Measurements from ENCODE around the gene NBEA. TPM values are rescaled to one million over a fixed set of nuclear protein-coding genes. Genes with fewer than 3 reads are reported as not detected.

The NBEA gene
- total RNA-seq, 4 donors from 2014 or later: 0.34 to 10.3 (median 2.4) TPM

GRCh38 chr13:35499676-35500075 lies 557.6 kb downstream of the NBEA start:
- Histone ChIP-seq H3K27me3 (no peaks in the 10 kb centered on the region), H3K36me3 (no peaks in the 10 kb centered on the region), H3K4me1 (no peaks in the 10 kb centered on the region), H3K4me3 (no peak overlapping the region), H3K27ac (no peak overlapping the region), H3K9me3 (no peaks in the 10 kb centered on the region)
- intact Hi-C loops (cut with DNase I): no loop called here
- no peak for TF ChIP-seq POLR2A (IDR thresholded peaks at IDR 0.05)
- no peak for TF ChIP-seq CTCF (IDR thresholded peaks at IDR 0.05)
- WGBS, 2 donors: 69 to 73% methylated on average over 4 of the region's 4 CpGs
- DNase-seq: no peak

GRCh38 chr13:35500144-35500543 lies 558.1 kb downstream of the NBEA start:
- WGBS, 2 donors: 69 to 79% methylated on average over 2 of the region's 2 CpGs
- TF ChIP-seq POLR2A (IDR thresholded peaks at IDR 0.05) (no peak), CTCF (IDR thresholded peaks at IDR 0.05) (no peak)
- H3K9me3 ChIP-seq: no peaks in the 10 kb centered on the region

GRCh38 chr13:35501661-35502235 lies 559.7 kb downstream of the NBEA start:
- no peak for TF ChIP-seq CTCF (IDR thresholded peaks at IDR 0.05)
- WGBS, 2 donors: 61 to 78% methylated on average over 6 of the region's 6 CpGs
- Histone ChIP-seq H3K36me3 (no peaks in the 10 kb centered on the region), H3K27ac (no peak overlapping the region), H3K9me3 (no peaks in the 10 kb centered on the region), H3K4me3 (no peak overlapping the region), H3K27me3 (no peaks in the 10 kb centered on the region), H3K4me1 (no peaks in the 10 kb centered on the region)
- DNase-seq: no peak
- intact Hi-C loops (cut with DNase I): no loop called here

More at GRCh38 chr13:35500144-35500543, 558.1 kb downstream of the NBEA start:
- no peak overlapping the region for H3K27ac ChIP-seq
- no peaks in the 10 kb centered on the region for H3K27me3 ChIP-seq
- intact Hi-C loops (cut with DNase I): no loop called here
- no peaks in the 10 kb centered on the region for H3K36me3 ChIP-seq
- DNase-seq: no peak
- no peaks in the 10 kb centered on the region for H3K4me1 ChIP-seq
- H3K4me3 ChIP-seq: no peak overlapping the region

- Histone ChIP-seq H3K27me3 (no peaks in the 10 kb centered on the region), H3K36me3 (no peaks in the 10 kb centered on the region), H3K9me3 (no peaks in the 10 kb centered on the region), H3K27ac (no peak overlapping the region), H3K4me3 (no peak overlapping the region), H3K4me1 (no peaks in the 10 kb centered on the region)
- TF ChIP-seq POLR2A (IDR thresholded peaks at IDR 0.05) (no peak), CTCF (IDR thresholded peaks at IDR 0.05) (no peak)
- DNase-seq: no peak
- WGBS, 2 donors: 56 to 82% methylated on average over 3 of the region's 3 CpGs
- intact Hi-C loops (cut with DNase I): no loop called here
Measured at GRCh38 chr13:35502456-35502855, 560.4 kb downstream of the NBEA start.

DNA sequence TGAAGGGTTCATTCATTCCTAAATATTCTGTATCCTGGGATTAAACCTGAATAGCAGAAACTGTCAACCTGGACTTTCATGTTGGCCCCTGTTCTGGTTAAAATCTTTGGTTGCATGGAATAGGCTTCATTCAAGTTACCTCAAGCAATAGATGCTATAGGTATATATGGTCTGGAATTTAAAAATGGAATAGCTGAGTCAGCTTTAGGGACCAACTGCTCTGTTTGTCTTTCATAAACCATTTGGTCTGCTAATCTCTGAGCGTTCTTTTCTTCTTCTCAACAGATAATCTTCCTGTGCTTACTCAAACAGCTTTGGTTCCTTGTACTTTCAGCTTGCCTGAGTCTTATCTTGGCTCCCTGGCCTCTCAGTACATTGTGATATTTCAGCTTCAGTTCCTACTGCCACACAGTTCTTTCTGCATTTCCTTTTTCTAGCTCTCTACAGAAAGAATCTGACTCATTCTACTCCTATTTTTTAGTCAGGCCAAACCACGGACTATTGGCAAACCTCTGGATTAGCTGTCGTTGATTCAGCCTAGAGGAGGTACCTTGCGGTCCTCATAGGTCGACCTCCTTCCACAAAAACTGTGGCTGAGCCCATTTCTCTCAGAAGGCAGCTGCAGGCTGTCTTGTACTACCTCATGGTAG lies 570.3 kb downstream of the NBEA start:
- no peak overlapping the region for H3K27ac ChIP-seq
- intact Hi-C loops (cut with DNase I): no loop called here
- no peak for DNase-seq
- H3K27me3 ChIP-seq: no peaks in the 10 kb centered on the region
- 13 to 28% methylated on average over 5 of the region's 5 CpGs for whole genome bisulfite sequencing, 2 donors
- H3K4me1 ChIP-seq: peaks cover 0 to 4% (median 0%) of the 10 kb centered on the region in 3 donors
- H3K36me3 ChIP-seq: no peaks in the 10 kb centered on the region
- H3K9me3 ChIP-seq: no peaks in the 10 kb centered on the region
- TF ChIP-seq CTCF (IDR thresholded peaks at IDR 0.05) (no peak), POLR2A (IDR thresholded peaks at IDR 0.05) (no peak)
- no peak overlapping the region for H3K4me3 ChIP-seq
